GM20000 (cell line): Measurements from ENCODE around the gene DRAP1.

Experiments used
- DNase-seq: peaks from one replicate; pipeline ENCODE4 v3.0.0; 2012; ENCODE audit warnings: low spot score
- TF ChIP-seq, protein P1 (sequence below): IDR thresholded peaks from 2 replicates; pipeline ENCODE4 v1.5.1; 2012; ENCODE audit warnings: mild to moderate bottlenecking, control low read depth; ENCODE audit errors: extremely low read depth, missing control alignments

Gene DRAP1

DNA sequence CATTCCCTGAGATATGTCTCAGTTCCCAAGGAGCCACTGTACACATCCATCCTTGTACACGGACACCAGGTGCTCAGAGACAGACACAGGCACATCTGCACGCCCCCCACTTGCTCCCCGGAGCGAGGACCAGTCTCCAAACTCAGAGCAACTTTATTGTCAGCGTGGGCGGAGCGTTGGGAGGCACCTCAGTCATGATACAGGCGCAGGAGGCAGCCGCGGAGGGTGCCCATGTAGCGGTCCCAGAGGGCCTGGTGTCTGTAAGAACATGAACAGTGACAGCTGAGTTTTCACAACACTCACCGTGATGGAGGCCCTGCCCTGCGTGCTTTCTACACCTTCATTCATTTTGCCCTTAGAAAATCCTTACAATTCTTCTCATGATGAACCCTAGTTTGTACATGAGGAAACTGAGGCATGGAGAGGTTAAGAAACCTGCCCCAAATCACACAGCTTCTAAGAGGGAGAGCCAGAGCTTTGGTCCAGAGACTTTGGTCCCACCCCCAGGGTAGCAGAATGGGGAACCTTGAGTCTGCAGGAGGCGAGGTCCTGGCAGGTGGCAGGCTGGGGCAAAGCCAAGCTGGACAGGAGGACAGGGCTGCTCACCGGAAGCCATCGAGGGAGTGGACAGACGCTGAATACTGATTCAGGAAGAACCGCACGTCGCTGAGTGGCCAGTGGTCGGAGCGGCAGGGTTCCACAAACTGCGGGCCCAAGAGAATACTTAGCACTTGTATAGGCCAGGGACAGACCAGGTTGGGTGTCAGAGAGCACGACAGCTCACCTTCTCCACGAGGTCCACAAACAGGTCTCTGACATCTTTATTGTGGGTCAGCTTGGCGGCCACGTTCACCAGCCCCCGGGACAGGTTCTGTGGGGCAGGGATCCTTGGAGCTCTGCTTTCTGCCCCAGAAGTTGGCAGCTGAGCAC is 35.2 kb upstream of the DRAP1 start:
- DNase-seq: no peak
- TF ChIP-seq, protein P1, sequence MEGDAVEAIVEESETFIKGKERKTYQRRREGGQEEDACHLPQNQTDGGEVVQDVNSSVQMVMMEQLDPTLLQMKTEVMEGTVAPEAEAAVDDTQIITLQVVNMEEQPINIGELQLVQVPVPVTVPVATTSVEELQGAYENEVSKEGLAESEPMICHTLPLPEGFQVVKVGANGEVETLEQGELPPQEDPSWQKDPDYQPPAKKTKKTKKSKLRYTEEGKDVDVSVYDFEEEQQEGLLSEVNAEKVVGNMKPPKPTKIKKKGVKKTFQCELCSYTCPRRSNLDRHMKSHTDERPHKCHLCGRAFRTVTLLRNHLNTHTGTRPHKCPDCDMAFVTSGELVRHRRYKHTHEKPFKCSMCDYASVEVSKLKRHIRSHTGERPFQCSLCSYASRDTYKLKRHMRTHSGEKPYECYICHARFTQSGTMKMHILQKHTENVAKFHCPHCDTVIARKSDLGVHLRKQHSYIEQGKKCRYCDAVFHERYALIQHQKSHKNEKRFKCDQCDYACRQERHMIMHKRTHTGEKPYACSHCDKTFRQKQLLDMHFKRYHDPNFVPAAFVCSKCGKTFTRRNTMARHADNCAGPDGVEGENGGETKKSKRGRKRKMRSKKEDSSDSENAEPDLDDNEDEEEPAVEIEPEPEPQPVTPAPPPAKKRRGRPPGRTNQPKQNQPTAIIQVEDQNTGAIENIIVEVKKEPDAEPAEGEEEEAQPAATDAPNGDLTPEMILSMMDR: no peak

DNA sequence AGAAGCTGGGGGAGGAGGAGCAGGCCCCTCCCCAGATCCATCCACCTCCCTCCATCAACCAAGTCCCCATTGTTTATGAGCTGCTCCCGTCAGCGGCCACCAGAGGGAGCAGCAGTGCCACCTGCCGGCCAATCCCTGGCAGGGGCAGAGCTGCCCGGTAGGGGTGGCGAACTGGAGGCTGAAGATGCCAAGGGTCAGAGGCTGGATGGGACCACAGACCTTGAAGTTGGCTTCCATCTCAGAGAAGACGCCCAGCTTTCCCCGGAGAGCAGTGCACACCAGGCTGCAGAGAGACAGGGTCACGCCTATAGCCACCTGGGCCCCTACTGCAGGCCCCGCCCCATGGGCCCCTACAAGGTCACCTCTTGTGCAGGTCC is 34.5 kb upstream of the DRAP1 start:
- TF ChIP-seq, protein P1: peak; percentile 100
- peak; percentile 84 for DNase-seq

DNA sequence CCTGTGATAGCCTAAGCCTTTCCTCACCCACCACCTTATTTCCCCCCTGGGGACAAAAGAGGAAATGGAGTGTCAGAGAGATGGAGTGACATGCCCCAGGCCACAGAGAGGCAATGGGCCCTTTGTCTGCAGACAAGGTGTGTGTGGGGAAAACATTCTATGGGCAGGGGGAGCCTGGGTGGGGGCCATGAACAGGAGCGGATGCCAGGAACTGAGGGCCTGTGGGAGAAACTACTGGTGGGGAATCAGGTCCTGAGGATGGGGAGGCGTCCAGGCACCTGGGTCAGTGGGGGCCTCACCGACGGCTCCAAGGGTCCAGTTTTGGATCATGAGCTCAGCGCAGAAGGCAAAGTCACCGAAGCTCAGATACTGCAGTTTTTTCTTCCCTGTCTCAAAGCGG is 34.0 kb upstream of the DRAP1 start:
- no peak for DNase-seq
- TF ChIP-seq, protein P1: no peak

DNA sequence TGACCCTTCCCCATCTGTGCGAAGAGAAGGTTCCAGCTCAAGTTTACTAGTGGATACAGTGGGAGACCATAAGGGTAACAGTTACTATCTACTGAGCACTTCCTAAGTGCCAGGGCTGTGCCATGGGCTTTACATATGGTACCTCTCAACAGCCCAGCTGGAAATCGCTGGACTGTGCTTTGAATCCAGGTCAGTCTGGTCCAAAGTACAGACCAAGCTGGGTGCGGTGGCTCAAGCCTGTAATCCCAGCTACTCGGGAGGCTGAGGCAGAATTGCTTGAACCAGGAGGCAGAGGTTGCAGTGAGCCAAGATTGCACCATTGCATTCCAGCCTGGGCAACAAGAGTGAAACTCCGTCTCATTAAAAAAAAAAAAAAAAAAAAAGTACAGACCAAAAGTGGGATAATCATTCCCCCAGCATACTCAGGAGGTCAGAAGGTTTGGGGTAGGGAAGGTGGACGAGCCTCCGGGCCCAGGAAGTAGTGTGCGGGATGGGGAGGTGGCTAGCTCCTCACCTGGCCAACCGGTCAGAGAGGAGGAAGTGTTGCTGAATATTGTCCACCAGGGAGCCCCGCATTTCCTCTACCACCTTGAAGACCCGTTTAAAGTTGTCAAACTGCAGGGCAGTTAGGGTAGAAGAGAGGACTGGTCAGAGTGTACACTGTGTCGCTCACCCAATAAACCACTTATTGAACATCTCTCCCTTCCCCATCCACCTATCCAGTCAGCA is 33.3 kb upstream of the DRAP1 start:
- DNase-seq: no peak
- TF ChIP-seq, protein P1: no peak

DNA sequence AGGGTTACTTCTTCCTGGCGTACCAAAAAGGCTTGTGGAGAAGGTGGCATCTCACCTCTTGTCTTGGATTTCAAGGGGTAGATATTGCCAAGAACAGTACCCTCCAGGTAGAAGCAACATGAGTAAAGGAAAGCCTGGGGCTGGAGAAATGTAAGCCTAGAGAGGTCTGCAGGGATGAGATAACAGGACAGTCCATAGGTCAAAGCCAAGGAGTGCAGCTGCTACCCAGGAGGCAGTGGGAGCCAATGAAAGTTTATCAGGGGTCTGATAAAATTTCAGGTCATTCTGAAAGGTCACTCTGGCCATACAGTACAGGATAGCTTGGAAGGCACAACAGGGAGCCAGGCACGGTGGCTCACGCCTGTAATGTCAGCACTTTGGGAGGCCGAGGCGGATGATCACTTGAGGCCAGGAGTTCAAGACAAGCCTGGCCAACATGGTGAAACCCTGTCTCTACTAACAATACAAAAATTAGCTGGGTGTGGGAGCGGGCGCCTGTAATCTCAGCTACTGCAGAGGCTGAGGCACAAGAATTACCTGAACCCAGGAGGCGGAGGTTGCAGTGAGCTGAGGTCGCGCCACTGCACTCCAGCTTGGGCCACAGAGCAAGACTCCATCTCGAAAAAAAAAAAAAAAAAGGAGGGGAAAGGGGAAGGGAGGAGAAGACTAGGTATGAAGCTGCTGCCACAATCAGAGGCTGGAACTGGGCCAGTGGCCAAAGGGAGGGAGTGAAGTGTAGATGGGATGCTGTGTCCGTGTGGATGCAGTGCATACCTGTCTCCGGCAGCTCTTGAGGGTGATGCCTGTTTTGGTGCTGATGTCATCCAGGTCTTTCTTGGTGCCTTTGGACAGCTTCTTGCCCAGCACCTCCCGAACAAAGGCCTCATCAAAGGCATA is 32.2 kb upstream of the DRAP1 start:
- no peak for DNase-seq
- TF ChIP-seq, protein P1: no peak

DNA sequence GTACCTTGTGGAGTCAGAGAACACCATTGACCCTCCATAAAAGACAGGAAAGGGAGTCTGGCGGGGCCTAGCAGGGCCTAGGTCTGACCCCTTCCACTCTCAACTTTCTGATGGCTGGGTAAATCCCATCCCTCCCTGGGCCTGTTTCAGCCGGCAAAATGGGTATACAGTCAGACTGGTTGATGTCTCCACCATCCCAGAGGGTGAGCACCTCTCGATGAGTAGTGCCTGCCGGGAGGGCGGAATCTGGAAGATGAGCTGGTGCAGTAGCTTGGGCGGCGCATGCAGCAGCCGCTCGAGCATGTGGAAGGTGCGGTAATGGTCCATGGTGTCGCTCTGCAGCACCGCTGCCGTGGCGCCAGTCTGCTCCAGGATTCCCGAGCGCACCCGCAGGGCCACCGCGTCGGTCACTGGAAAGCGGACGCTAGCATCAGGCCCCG is 31.5 kb upstream of the DRAP1 start:
- DNase-seq: no peak
- TF ChIP-seq, protein P1: no peak
